ENCODE data around the gene PAQR8.
A peak's percentile ranks its signal among the peaks of the same experiment; 100 is the strongest.

The PAQR8 gene, protein sequence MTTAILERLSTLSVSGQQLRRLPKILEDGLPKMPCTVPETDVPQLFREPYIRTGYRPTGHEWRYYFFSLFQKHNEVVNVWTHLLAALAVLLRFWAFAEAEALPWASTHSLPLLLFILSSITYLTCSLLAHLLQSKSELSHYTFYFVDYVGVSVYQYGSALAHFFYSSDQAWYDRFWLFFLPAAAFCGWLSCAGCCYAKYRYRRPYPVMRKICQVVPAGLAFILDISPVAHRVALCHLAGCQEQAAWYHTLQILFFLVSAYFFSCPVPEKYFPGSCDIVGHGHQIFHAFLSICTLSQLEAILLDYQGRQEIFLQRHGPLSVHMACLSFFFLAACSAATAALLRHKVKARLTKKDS
- long read RNA-seq, donor 1, full-length matches to known transcripts, result 10 of 10 reads
- long read RNA-seq, donor 1, partial matches to known transcripts, result 0 of 10 reads
- long read RNA-seq, donor 1, other reads (novel, unspliced or antisense), result 0 of 10 reads
- long read RNA-seq, donor 2, full-length matches to known transcripts, result 3 of 3 reads
- long read RNA-seq, donor 2, partial matches to known transcripts, result 0 of 3 reads
- long read RNA-seq, donor 2, other reads (novel, unspliced or antisense), result 0 of 3 reads
- long read RNA-seq, donor 3, full-length matches to known transcripts, result 10 of 10 reads
- long read RNA-seq, donor 3, partial matches to known transcripts, result 0 of 10 reads
- long read RNA-seq, donor 3, other reads (novel, unspliced or antisense), result 0 of 10 reads
- long read RNA-seq, donor 4, full-length matches to known transcripts, result 11 of 11 reads
- long read RNA-seq, donor 4, partial matches to known transcripts, result 0 of 11 reads
- long read RNA-seq, donor 4, other reads (novel, unspliced or antisense), result 0 of 11 reads
- long read RNA-seq, donor 5, full-length matches to known transcripts, result 14 of 14 reads
- long read RNA-seq, donor 5, partial matches to known transcripts, result 0 of 14 reads
- long read RNA-seq, donor 5, other reads (novel, unspliced or antisense), result 0 of 14 reads
- long read RNA-seq, donor 6, full-length matches to known transcripts, result 14 of 14 reads
- long read RNA-seq, donor 6, partial matches to known transcripts, result 0 of 14 reads
- long read RNA-seq, donor 6, other reads (novel, unspliced or antisense), result 0 of 14 reads
- long read RNA-seq, donor 7, full-length matches to known transcripts, result 11 of 11 reads
- long read RNA-seq, donor 7, partial matches to known transcripts, result 0 of 11 reads
- long read RNA-seq, donor 7, other reads (novel, unspliced or antisense), result 0 of 11 reads
- long read RNA-seq, donor 8, full-length matches to known transcripts, result 10 of 10 reads
- long read RNA-seq, donor 8, partial matches to known transcripts, result 0 of 10 reads
- long read RNA-seq, donor 8, other reads (novel, unspliced or antisense), result 0 of 10 reads

- peak; percentile 79 for DNase-seq
Measured at GRCh38 chr6:52361945-52362442, at the start of gene PAQR8. Gene PAQR8, plus strand, starts transcription at chr6:52362151. Its CDS starts 41,063 bp downstream, at chr6:52403214.

- no peak for DNase-seq
Measured at GRCh38 chr6:52312461-52312860, 49.5 kb upstream of the PAQR8 start.

- no peak for DNase-seq
Measured at GRCh38 chr6:52314752-52315151, 47.2 kb upstream of the PAQR8 start.

GRCh38 chr6:52317211-52317610 is 44.7 kb upstream of the PAQR8 start:
- DNase-seq, result no peak

DNA sequence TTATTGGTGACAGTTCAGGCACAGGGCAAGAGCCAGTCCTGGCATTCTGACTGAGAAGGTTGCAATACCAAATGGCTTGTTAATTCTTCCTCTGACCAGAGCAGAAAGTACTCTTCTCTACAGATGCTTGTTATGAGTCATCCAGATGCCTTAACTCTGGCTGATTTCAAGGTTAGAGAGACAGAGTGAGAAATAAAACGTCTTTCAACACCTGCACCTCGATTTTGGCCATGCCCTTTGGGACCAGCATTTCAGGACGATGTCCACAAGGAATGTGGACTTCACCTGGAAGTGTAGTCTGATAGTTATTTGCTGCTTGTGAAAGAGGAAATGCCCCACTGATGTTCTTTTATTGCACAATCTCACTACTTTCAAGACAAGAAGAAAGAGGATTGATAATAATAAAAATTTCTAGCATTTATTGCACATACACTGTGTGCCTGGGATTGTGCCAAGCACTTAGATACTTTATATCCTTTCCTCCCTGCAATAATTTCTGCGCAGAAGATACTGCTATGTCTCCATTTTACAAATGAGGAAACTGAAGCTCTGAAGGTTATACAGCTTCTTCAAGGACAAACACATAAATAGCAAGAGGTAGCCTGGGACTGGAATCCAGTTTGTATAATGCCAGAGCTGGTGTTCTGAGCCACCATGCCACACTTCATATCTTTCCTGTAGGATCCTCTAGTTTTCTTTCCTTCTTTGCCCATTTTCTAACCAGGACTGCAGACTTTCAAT is 43.9 kb upstream of the PAQR8 start:
- no peak for DNase-seq

DNA sequence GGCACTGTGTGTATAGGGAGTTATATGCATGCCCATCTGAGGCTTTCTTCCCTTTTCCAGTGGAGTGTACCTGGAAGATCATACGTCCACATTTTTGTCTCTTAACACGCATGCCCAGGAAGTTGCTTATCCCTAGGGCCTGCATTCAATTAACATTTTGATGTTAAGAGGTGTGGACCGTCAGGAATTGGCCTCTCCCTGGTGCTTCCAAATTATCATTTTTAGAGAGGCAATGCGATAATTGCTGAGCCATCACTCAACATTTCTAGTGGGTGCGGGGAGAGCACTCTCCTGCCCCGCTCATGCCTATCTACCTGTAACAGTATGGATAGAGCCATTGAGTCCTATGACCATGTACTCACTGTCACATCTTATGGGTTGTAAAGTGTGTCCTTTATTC is 37.8 kb upstream of the PAQR8 start:
- DNase-seq, result no peak

GRCh38 chr6:52325695-52326471 is 36.1 kb upstream of the PAQR8 start:
- DNase-seq, result peak; percentile 38

GRCh38 chr6:52326540-52327364 is 35.2 kb upstream of the PAQR8 start:
- DNase-seq, result peak; percentile 14

DNA sequence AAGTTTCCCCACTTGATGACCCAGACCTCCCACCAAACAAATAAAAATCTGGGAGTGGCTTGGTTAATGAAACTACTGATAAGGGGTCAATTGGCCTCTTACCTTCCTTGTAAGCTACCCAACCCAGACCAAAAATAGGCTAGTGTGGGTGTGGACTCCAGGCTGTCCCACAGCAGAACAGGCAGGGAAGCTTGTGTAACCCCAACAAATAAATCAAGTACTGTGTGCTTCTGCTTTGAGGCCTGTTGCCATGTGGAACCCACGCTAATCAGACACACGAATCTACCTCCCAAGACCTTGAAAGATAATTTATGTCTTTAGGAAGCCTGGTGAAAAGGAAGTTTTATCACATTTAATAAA is 33.7 kb upstream of the PAQR8 start:
- DNase-seq, result peak; percentile 17

DNA sequence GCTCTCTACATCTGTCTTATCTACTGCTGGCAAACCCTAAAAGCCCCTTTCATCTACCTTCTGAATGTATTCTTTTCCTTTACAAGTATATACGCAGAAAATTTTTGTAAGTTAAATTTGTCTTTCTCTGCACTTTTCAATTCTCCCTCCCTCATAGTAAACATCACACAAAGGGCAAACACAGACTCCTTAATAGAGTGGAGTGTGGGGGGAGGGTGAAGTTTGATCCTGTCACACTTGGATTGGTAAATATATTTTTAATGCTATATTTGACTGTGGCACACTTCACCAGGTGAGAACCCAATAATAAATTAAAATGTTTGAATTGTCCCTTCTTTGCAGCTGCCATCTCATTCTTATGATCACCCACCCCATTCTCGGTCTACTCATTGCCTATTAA is 33.2 kb upstream of the PAQR8 start:
- no peak for DNase-seq

GRCh38 chr6:52330470-52330869 is 31.5 kb upstream of the PAQR8 start:
- DNase-seq, result no peak

DNA sequence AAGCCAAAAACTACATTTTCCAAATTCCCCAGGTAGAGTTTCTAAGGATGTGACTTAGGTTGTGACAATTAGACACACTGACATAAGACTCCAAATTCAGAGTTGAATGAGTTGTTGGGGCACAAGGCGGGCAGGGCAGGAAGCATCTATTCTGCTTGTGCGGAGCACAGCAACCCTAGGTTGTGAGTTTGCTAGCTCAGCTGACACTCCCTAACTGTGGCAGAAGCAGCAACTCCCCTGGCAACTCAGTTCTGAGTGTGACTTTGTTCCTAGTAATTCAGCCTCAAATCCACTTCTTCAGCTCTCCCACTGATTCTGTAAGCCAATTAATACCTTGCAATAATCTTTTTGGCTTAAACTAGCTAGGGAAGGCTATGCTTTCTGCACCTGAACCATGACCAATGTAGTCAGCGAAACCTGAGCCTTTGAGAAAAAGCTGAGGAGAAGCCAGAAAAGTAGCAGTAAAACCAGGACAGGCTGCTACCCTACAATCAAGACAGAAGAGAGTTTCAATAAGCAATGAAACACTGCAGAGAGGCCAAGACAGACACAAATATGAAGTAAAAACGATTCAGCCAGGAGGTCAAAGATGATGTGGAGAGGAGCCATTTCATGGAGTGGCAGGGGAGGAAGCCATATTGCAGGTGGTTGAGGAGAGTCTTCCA is 30.0 kb upstream of the PAQR8 start:
- DNase-seq, result no peak

DNA sequence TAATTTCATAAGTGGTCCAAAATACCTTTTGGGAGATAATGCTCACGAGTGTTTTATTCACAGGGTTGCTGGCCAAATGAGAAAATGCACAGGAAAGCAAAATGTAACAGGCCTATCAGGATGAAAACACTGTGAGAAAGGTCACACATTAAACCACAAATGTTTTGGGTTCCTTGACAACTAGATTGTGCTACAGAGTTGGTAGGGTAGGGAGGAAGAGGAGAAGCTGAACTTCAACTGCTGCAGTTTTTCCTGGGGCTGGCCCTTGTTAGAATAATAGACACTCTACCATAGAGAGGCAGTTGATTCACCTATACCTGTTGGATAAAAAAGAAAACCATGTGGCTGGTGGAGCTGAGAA is 28.1 kb upstream of the PAQR8 start:
- DNase-seq, result no peak

DNA sequence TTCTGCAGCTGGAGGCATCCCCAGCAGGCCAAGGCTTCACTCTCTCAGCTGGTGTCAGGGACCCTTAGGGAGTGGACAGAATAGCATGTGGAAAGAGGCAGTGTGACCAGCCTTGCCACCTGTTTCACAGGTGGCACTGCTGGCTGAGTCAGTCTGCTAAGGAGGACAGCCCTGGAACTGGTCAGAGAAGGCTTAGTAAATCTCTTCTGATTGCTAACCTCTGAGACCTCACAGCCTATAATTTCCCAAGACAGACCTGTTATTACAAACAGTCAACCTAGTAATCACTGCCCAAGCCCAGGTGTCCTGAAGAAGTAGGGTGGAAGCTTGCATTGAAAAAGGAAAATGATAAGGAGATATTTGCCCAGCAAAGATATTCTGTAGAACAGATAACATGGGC is 26.4 kb upstream of the PAQR8 start:
- no peak for DNase-seq

DNA sequence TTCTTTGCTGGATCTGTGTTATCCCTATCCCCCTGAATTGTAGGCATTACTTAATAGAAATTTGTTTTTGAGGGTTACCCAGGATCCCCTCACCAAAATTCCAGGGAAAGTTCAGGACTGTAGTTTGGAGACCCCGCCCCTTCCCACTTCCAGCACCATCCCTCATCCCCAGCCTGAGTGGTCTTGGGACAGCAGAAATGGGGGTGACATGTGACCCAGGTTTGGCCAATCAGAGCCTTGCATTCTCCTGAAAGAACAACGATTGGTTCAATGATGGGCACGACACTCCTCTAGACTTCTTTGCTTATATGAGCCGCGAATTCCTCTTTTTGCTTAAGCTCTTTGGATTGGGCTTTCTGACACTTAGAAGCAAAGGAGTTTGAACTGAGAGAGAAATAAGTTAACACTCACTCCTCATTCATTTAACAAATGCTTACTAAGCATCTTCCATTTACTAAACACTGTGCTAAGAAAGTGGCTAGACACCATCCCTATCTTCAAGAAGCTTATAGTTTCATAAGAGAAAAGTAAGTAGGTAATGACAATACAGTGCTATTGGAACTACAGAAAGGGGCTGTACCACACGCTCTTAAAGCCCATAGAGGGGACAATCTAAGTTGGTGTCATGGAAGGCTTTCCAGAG is 24.9 kb upstream of the PAQR8 start:
- DNase-seq, result no peak

GRCh38 chr6:52337633-52338290 is 24.2 kb upstream of the PAQR8 start:
- no peak for DNase-seq

DNA sequence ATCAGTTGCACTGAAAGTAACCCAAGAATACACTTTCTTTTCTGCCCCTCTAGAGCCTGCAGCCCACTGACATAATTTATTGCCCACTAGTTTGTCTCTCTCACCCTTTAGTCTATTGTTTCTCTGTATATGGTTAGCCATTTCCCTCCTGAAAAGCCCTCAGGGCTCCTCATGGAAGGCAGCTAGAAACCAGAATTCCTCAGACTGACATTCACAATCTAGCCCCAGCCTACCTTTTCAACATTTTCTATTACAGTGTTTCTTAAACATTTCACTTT is 21.4 kb upstream of the PAQR8 start:
- no peak for DNase-seq

DNA sequence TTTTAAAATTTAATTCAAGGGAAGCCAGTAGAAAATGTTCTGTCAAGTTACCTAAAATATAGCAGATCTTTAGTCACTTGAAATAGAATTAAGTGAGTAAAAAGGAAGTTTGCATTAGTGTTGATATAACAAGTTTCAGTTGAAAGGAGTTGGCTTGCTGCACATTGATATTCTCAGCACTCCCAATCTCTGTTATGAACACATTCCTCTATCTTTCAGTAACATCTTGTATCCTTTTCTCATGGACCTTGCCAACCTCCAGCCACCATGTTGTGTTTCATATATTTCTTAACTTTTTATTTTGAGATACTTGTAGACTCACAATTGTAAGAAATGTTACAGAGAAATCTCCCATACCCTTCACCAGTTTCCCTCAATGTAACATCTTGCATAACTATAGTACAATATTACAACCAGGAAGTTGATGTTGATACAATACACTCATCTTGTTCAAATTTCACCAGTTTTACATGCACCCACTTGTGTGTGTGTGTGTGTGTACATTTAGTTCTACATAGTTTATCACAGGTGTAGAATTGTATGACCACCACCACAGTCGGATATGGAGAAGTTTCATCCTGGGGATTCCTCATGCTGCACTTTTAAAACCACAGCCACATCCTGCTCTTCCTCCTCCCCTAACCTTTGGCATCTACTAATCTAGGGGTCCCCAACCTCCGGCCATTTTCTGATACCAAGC is 20.2 kb upstream of the PAQR8 start:
- DNase-seq, result no peak
